ENCODE data around the gene COMMD3. TPM values are rescaled to one million over a fixed set of nuclear protein-coding genes. Genes with fewer than 3 reads are reported as not detected.

Gene COMMD3
- total and polyA plus RNA-seq, 9 of the 15 experiments (the other 6 are each of a cell fraction or from before 2014, with no cell fraction given) = 50.7 to 217 (median 80.1) TPM

DNA sequence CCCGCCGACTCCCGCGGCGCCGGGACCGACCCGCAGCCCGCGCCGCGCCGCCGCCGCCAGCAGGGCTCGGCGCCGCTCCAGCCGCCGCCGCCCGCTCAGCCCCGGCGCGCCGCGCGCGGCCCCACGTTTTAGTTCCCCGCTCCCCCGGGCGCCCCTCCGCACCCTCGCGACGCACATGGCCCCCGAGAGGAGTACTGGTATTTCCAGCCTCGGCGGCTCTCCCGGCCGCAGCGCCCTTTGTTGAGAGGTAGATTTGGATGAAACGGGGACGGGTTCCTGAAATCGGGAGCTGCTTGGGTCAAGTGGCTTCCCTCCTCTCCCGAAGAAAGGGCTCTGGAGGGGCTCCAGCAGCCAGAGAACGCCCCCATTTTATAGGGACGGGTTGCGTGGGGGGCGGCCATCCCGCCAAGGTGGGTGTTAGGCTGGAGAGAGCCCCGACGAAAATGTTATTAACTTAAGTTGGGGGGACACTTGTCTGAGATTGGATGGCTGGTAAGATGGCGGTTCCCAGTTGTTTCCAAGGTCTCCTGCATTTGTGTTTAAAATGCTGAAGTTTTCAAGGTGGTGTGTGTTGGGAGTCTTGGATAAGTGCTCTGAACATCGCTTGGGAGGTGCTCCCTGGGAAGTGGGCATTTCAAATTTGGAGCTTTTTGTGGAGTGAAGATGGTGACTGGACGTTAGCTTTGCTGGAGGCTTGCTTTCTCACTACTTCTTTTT lies 5.9 kb downstream of the COMMD3 start:
- in situ Hi-C loops (cut with MboI) = no loop called here
- 0 out of 2 replicates have a peak, but pooled peaks cover 6% of the 10 kb centered on the region for H4K20me1 ChIP-seq (replicated peaks; ENCODE audit: control insufficient read depth, insufficient read depth, low read length)
- 0% methylated on average over 38 of the region's 57 CpGs for WGBS (ENCODE audit: insufficient coverage, low coverage, missing lambda C conversion rate)
- H3K9me3 ChIP-seq (replicated peaks; ENCODE audit: control insufficient read depth, insufficient read depth, low read depth, low read length) = no peaks in the 10 kb centered on the region
- ATAC-seq (no peak), FAIRE-seq (no peak), DNase-seq (ENCODE audit: extremely low read depth in 1 of 4, low spot score in 3 of 4) (peak in 1 of 4 experiments; percentile 57)
- intact Hi-C loops (cut with micrococcal nuclease) = loop anchor here (5.0 kb wide), 1 partner anchor 190 kb away; no protein-coding TSS in a partner anchor
- peaks cover 83% of the 10 kb centered on the region for H3K79me2 ChIP-seq (ENCODE audit: control insufficient read depth, insufficient read depth, low read length)
- H3K9me1 ChIP-seq (ENCODE audit: control insufficient read depth, insufficient read depth, low read length) = no peaks in the 10 kb centered on the region
- H3K4me2 ChIP-seq (ENCODE audit: insufficient read depth, low read length) = peak overlapping the region; percentile 79
- peaks cover 11% of the 10 kb centered on the region for H3K36me3 ChIP-seq (ENCODE audit: control insufficient read depth, insufficient read depth, low read length)
- peak overlapping the region; percentile 77 for H3K4me3 ChIP-seq
- H3K4me1 ChIP-seq (replicated peaks in 1 of 2; ENCODE audit: control insufficient read depth in 2 of 2, insufficient read depth in 2 of 2, low read length in 2 of 2) = peaks cover 13 to 23% of the 10 kb centered on the region in 2 experiments; a peak in 3 of 5 replicates
- peak overlapping the region; percentile 60 to 95 for H3K9ac ChIP-seq (ENCODE audit: insufficient read depth in 1 of 2, low read depth in 2 of 2, low read length in 2 of 2)
- H3K27me3 ChIP-seq (ENCODE audit: control insufficient read depth in 2 of 2, insufficient read depth in 2 of 2, low read length in 2 of 2) = peaks cover 6 to 7% of the 10 kb centered on the region in 2 experiments; a peak in 3 of 5 replicates
- no peak overlapping the region for H3K27ac ChIP-seq (ENCODE audit: extremely low read depth, low read depth, low read length)
- no peak overlapping the region for H2AFZ ChIP-seq (ENCODE audit: low read depth, low read length)
- BruUV-seq (replicated peaks) = no TSS peak
- CTCF ChIA-PET (ENCODE audit: low intra/inter-chr PET ratio) = no interaction called here
- POLR2A ChIA-PET = interaction anchor here (0.6 to 1.6 kb wide), 5 partner anchors 16 to 115 kb away, joined by 3 to 6 read pairs (median 3); no protein-coding TSS in a partner anchor
- TF ChIP-seq, protein P1, sequence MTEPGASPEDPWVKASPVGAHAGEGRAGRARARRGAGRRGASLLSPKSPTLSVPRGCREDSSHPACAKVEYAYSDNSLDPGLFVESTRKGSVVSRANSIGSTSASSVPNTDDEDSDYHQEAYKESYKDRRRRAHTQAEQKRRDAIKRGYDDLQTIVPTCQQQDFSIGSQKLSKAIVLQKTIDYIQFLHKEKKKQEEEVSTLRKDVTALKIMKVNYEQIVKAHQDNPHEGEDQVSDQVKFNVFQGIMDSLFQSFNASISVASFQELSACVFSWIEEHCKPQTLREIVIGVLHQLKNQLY (CRISPR knock-in tag; conservative IDR thresholded peaks at IDR 0.05) = no peak
- no peak for TF ChIP-seq ZNF41 (CRISPR knock-in tag; conservative IDR thresholded peaks at IDR 0.05)
- TF ChIP-seq GTF2F1 (IDR thresholded peaks at IDR 0.05; ENCODE audit: low read depth, low read length) = no peak
- TF ChIP-seq, protein P2, sequence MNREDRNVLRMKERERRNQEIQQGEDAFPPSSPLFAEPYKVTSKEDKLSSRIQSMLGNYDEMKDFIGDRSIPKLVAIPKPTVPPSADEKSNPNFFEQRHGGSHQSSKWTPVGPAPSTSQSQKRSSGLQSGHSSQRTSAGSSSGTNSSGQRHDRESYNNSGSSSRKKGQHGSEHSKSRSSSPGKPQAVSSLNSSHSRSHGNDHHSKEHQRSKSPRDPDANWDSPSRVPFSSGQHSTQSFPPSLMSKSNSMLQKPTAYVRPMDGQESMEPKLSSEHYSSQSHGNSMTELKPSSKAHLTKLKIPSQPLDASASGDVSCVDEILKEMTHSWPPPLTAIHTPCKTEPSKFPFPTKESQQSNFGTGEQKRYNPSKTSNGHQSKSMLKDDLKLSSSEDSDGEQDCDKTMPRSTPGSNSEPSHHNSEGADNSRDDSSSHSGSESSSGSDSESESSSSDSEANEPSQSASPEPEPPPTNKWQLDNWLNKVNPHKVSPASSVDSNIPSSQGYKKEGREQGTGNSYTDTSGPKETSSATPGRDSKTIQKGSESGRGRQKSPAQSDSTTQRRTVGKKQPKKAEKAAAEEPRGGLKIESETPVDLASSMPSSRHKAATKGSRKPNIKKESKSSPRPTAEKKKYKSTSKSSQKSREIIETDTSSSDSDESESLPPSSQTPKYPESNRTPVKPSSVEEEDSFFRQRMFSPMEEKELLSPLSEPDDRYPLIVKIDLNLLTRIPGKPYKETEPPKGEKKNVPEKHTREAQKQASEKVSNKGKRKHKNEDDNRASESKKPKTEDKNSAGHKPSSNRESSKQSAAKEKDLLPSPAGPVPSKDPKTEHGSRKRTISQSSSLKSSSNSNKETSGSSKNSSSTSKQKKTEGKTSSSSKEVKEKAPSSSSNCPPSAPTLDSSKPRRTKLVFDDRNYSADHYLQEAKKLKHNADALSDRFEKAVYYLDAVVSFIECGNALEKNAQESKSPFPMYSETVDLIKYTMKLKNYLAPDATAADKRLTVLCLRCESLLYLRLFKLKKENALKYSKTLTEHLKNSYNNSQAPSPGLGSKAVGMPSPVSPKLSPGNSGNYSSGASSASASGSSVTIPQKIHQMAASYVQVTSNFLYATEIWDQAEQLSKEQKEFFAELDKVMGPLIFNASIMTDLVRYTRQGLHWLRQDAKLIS (CRISPR knock-in tag; IDR thresholded peaks at IDR 0.05) = 0 out of 2 replicates have a peak, but pooled peaks have one; percentile 15
- TF ChIP-seq ZBTB7A (IDR thresholded peaks at IDR 0.05; ENCODE audit: borderline replicate concordance, control insufficient read depth, low read depth, low read length) = peak; percentile 9; the same call in 1 of the 2 replicates
- no peak for TF ChIP-seq ZNF282 (CRISPR knock-in tag; IDR thresholded peaks at IDR 0.05)
- TF ChIP-seq, protein P3, sequence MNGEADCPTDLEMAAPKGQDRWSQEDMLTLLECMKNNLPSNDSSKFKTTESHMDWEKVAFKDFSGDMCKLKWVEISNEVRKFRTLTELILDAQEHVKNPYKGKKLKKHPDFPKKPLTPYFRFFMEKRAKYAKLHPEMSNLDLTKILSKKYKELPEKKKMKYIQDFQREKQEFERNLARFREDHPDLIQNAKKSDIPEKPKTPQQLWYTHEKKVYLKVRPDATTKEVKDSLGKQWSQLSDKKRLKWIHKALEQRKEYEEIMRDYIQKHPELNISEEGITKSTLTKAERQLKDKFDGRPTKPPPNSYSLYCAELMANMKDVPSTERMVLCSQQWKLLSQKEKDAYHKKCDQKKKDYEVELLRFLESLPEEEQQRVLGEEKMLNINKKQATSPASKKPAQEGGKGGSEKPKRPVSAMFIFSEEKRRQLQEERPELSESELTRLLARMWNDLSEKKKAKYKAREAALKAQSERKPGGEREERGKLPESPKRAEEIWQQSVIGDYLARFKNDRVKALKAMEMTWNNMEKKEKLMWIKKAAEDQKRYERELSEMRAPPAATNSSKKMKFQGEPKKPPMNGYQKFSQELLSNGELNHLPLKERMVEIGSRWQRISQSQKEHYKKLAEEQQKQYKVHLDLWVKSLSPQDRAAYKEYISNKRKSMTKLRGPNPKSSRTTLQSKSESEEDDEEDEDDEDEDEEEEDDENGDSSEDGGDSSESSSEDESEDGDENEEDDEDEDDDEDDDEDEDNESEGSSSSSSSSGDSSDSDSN (IDR thresholded peaks at IDR 0.05; ENCODE audit: borderline replicate concordance in 1 of 2, low read depth in 2 of 2, low read length in 2 of 2) = 0 out of 4 replicates have a peak, but pooled peaks of 1 of the 2 experiments have one; percentile 2
- TF ChIP-seq, protein P4, sequence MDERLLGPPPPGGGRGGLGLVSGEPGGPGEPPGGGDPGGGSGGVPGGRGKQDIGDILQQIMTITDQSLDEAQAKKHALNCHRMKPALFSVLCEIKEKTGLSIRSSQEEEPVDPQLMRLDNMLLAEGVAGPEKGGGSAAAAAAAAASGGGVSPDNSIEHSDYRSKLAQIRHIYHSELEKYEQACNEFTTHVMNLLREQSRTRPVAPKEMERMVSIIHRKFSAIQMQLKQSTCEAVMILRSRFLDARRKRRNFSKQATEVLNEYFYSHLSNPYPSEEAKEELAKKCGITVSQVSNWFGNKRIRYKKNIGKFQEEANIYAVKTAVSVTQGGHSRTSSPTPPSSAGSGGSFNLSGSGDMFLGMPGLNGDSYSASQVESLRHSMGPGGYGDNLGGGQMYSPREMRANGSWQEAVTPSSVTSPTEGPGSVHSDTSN (CRISPR knock-in tag; IDR thresholded peaks at IDR 0.05; ENCODE audit: low read depth) = no peak
- TF ChIP-seq, protein P4 (tag; conservative IDR thresholded peaks at IDR 0.05; ENCODE audit: low read depth) = no peak
- TF ChIP-seq SMAD4 (CRISPR knock-in tag; conservative IDR thresholded peaks at IDR 0.05) = peak; percentile 27; the same call in 1 of the 2 replicates

All from K562 (cell line).